HG03103 (cell line): ENCODE data around the gene UBE4A.

ENCODE experiments used
- ATAC-seq: cut with Tn5 transposase; IDR thresholded peaks from one replicate; pipeline ENCODE4 v1.9.1; 2021; ENCODE audit warnings: low read depth; ENCODE audit not compliant: unreplicated experiment

Gene UBE4A

GRCh38 chr11:118435893-118436624, 76.7 kb downstream of the UBE4A start, which contains the start of gene KMT2A:
TSS of gene KMT2A (plus strand) at chr11:118436492. CDS start at chr11:118436513, 21 bp downstream.
- peak; percentile 41 for ATAC-seq

DNA sequence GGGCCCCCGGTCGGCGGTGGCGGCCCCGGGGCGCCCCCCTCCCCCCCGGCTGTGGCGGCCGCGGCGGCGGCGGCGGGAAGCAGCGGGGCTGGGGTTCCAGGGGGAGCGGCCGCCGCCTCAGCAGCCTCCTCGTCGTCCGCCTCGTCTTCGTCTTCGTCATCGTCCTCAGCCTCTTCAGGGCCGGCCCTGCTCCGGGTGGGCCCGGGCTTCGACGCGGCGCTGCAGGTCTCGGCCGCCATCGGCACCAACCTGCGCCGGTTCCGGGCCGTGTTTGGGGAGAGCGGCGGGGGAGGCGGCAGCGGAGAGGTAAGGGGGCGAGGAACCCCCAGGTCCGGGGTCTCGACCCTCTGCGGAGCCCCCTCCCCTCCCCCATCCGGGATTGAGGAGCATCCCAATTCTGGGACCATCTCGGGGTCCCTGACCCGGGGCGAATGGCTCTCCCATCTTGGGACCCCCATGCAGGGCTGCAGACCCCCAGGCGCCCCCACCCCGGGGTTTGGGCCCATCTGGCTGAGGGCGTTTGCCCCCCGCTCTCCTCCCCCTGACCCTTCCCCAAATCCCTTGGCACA, 77.3 kb downstream of the UBE4A start:
- peak; percentile 8 for ATAC-seq

GRCh38 chr11:118437208-118438125, 78.1 kb downstream of the UBE4A start:
- ATAC-seq, result no peak

GRCh38 chr11:118438314-118438931, 79.0 kb downstream of the UBE4A start:
- no peak for ATAC-seq

DNA sequence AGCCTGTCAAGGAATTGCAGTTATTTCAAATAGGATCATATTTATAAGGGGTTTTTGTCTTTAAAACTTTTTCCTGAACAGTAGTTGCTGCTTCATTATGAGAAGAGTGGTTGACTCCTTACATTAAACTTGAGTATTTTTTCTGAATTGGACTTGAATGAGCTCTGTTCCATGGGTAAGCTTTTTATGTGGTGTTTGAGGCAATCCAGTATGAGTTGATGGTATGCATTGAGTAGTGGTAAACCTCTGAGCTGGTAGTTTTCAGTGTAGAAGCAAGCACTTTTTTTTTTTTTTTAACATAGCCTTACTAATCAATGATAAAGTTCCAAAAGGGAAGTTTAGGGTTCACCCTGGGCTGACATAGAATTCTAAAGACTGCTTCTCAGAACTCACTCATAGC, 80.2 kb downstream of the UBE4A start:
- no peak for ATAC-seq

DNA sequence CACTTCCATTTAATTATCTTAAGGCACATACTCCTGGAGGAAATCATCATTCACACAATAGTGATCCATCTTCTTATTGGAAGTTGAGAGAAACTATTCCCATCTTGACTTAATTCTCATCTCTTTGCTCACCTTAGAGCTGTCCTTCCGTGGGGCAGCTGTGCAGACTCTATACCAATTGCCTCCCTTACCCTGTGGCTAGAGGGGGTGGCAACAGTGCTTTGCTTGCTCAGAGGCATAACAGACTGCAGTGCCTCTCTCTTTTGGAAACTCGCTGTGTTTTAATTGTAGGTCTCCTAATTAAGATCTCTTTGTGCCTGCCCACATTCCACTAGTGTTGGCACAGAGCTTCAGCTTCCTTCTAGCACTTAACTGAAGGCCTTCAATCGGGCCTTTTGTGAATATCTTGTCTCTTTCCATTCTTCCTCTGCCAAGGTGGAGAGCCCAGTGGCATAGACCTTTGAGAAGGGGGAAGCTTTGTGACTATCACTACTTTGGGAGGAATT, 82.4 kb downstream of the UBE4A start:
- no peak for ATAC-seq

DNA sequence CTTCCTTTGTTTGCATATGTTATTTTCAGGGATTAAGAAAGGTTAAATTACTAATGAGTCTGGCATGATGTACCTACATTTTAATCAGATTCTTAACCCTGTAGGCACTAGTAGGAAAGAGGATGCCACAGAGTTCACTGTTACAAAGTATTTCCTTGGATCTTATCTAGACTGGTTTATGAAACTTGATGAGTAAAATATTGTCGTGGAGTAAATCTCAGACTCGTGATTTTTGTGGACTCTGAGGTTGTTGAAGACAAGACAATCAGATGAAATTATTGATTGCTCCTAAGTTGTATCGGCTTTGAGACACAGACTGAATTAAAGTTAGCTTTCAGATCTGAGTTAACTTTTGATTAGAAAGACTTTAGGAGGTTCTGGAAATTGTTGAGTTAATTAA, 82.9 kb downstream of the UBE4A start:
- no peak for ATAC-seq

DNA sequence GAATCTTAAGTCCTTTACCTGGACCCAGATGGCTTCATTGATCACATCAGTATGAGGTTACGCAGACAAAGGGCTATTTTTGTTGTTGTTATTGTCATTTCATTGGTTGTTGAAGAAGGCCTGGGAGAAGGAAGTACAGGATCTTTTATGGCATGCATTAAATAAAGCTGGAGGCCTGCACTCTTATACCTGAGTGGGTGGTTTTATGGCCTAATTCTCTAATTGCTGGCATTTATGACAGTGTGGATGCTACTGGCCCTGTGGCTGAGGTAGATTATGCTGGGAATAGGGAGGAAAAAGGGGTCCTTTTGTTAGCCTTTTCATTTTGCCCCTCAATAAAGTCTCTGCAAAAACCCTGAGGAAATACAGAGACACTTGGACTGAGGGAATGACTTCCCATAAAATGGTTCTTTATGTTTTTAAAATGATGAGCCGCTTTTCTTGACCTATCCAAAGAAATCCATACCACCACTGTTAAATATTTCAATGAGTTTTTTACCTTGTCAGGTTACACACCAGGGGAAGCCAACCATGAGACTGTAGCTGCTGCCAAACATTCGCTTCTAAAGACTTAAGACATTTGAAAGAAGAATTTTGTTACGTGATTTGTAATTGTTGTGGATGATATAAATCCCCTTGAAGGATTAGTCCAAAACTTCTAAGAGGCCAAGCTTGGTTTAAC, 83.6 kb downstream of the UBE4A start:
- no peak for ATAC-seq

DNA sequence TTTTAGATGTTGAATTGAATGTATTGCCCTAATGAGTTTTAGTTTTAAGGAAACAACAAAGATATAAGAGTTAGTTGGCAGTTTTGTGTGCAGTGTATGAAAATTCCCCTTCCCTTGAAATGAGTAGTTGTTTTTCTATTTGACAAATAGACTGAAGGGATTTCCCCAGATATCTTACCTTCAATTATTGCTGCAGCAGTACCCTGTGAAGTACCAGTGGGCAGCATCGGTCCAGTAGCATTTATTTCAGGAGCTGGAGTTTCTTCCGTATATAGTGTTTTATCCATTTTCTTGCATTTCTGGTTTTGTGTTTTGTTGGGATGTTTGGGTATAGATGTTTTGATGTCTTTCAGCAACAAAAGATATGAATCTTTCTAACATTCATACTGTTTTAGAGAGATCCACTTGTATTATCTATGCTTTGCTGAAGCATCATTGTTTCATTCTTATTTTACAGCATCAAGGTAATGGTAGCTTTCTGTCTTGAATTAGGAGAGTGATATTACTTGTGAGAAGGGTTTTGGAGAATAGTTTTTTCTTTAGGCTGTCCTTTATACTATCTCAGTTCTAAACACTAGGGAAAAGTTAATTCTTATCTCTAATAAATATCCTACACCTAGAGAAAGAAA, 84.3 kb downstream of the UBE4A start:
- no peak for ATAC-seq

DNA sequence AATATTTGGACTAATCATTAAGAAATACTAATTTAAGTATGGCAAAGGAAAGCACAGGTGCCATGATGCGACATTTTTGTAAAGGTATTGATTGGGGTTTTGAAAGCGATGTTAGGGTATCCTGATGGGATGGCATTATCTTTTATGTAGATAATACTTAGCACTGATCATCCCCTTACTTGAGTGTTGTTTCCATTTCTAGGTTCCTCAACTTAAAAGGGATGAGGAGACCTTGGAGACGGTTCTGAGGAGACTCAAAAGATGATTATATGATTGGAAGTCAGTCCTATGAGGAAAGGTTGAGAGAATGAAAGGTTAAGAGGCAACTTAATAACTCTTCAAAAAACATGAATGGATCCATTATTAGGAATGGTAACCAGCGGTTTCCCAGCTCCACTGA, 88.0 kb downstream of the UBE4A start:
- no peak for ATAC-seq

DNA sequence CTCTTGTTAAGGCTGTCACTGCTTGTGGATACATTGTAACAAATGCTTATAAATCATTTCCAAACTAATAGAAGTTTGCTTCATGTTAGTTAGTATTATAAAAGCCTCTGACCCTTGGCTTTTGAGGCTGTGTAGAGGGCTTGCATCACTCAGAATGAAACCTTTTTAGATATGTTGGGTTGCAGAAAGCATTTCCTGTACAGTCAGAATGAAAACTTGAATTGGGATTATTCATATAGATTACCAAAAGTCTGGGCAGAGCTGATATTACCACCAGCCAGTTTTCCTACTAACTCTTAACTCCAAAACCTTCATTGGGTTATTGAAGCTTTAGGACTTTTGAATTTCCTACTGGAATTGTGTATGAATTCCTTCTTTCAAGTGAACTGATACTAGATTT, 88.9 kb downstream of the UBE4A start:
- peak; percentile 87 for ATAC-seq
